Neural cell (in vitro differentiated cells): ENCODE data around the gene BCL11B. TPM values are rescaled to one million over a fixed set of nuclear protein-coding genes. Genes with fewer than 3 reads are reported as not detected.
A peak's percentile ranks its signal among the peaks of the same experiment; 100 is the strongest.

Experiments
- H2AFZ ChIP-seq: fragments of 200-600, 300-800 bp; sonication (generic), shearing (Covaris generic); 2 replicates; pipeline ENCODE4 v1.6.0; 2014; ENCODE audit warnings: low read depth, mild to moderate bottlenecking, antibody characterized with exemption, low read length, moderate library complexity
- H3F3A ChIP-seq: fragments of 200-600 bp; shearing (Covaris generic); 2 replicates; pipeline ENCODE4 v1.6.1; 2016; ENCODE audit warnings: mild to moderate bottlenecking, moderate library complexity, mixed read lengths, antibody characterized with exemption, low read length; ENCODE audit not compliant: insufficient read depth, poor library complexity, severe bottlenecking
- H3K27ac ChIP-seq: fragments of 200-600, 300-800 bp; sonication (generic), shearing (Covaris generic); 2 replicates; pipeline ENCODE4 v1.5.1; 2014; ENCODE audit warnings: mild to moderate bottlenecking, low read length, moderate library complexity
- H3K27me3 ChIP-seq: fragments of 300-800, 200-600 bp; sonication (generic), shearing (Covaris generic); 2 replicates; pipeline ENCODE4 v1.6.0; 2014; ENCODE audit warnings: mild to moderate bottlenecking, low read depth, low read length, moderate library complexity; ENCODE audit not compliant: insufficient read depth
- H3K36me3 ChIP-seq: fragments of 300-800, 200-600 bp; sonication (generic), shearing (Covaris generic); 2 replicates; pipeline ENCODE4 v1.5.1; 2014; ENCODE audit warnings: mild to moderate bottlenecking, antibody characterized with exemption, low read length, moderate library complexity; ENCODE audit not compliant: insufficient read depth
- H3K4me2 ChIP-seq: fragments of 300-800, 200-600 bp; sonication (generic), shearing (Covaris generic); 2 replicates; pipeline ENCODE4 v1.6.0; 2014; ENCODE audit warnings: mild to moderate bottlenecking, low read length
- H3K4me3 ChIP-seq: fragments of 300-800, 200-600 bp; sonication (generic), shearing (Covaris generic); 2 replicates; pipeline ENCODE4 v1.5.1; 2014; ENCODE audit warnings: mild to moderate bottlenecking, low read length, moderate library complexity
- H3K79me2 ChIP-seq: fragments of 200-600 bp; shearing (Covaris generic); replicated peaks from 2 replicates; pipeline ENCODE4 v1.6.0; 2014; ENCODE audit warnings: mild to moderate bottlenecking, low read length, moderate library complexity; ENCODE audit not compliant: insufficient read depth
- H3K9ac ChIP-seq: fragments of 300-800, 200-600 bp; sonication (generic), shearing (Covaris generic); 2 replicates; pipeline ENCODE4 v1.6.1; 2016; ENCODE audit warnings: mild to moderate bottlenecking, low read length, mixed read lengths
- H3K9me2 ChIP-seq: fragments of 200-600 bp; shearing (Covaris generic); 2 replicates; pipeline ENCODE4 v1.6.1; 2016; ENCODE audit warnings: mild to moderate bottlenecking, low read length, mixed read lengths; ENCODE audit not compliant: insufficient read depth
- H3K9me3 ChIP-seq: fragments of 200-600, 300-800 bp; sonication (generic), shearing (Covaris generic); 2 replicates; pipeline ENCODE4 v1.6.1; 2016; ENCODE audit warnings: mild to moderate bottlenecking, mixed run types, low read length, moderate library complexity, mixed read lengths
- H4K20me1 ChIP-seq: fragments of 200-600 bp; shearing (Covaris generic); 2 replicates; pipeline ENCODE4 v1.6.1; 2016; ENCODE audit warnings: mild to moderate bottlenecking, mixed run types; ENCODE audit not compliant: insufficient read depth
- EP300 ChIP-seq: fragments of 450-650 bp; conservative IDR thresholded peaks from 2 replicates; pipeline ENCODE4 v1.6.1; 2014; ENCODE audit warnings: antibody characterized with exemption, mild to moderate bottlenecking, moderate library complexity; ENCODE audit not compliant: poor library complexity, severe bottlenecking
- EZH2 ChIP-seq: fragments of 200-600, 300-800 bp; shearing (Covaris generic), sonication (generic); IDR thresholded peaks from 2 replicates; pipeline ENCODE4 v1.6.1; 2014; ENCODE audit warnings: antibody characterized with exemption, low read length, borderline replicate concordance, mild to moderate bottlenecking; ENCODE audit not compliant: insufficient read depth, poor library complexity, severe bottlenecking
- MXI1 ChIP-seq: fragments of 450-650 bp; conservative IDR thresholded peaks from 2 replicates; pipeline ENCODE4 v1.6.1; 2014; ENCODE audit warnings: antibody characterized with exemption, mild to moderate bottlenecking; ENCODE audit not compliant: poor library complexity, severe bottlenecking
- POLR2AphosphoS5 ChIP-seq: IDR thresholded peaks from 2 replicates; pipeline ENCODE4 v1.6.1; 2012
- RAD21 ChIP-seq: fragments of 450-650 bp; conservative IDR thresholded peaks from 2 replicates; pipeline ENCODE4 v1.6.1; 2014; ENCODE audit warnings: antibody characterized with exemption, mild to moderate bottlenecking, moderate library complexity
- SMC3 ChIP-seq: fragments of 450-650 bp; conservative IDR thresholded peaks from 2 replicates; pipeline ENCODE4 v1.6.1; 2014; ENCODE audit warnings: antibody characterized with exemption, mild to moderate bottlenecking, moderate library complexity; ENCODE audit not compliant: poor library complexity
- TAF1 ChIP-seq: IDR thresholded peaks from 2 replicates; pipeline ENCODE4 v1.6.1; 2012; ENCODE audit warnings: low read depth
- polyA plus RNA-seq: library from polyadenylated mRNA; depleted of rRNA; stranded (reverse); fragments of >200 nt; gene quantifications from 2 replicates; pipeline ENCODE4 v1.2.3, GENCODE V29; 2014
- TF ChIP-seq, protein P1 (sequence below): fragments of 450-650 bp; IDR thresholded peaks from 2 replicates; pipeline ENCODE4 v1.5.1; 2014; ENCODE audit warnings: antibody characterized with exemption, mild to moderate bottlenecking, moderate library complexity; ENCODE audit not compliant: poor library complexity, severe bottlenecking
- TF ChIP-seq, protein P2 (sequence below): IDR thresholded peaks from 2 replicates; pipeline ENCODE4 v1.6.1; 2012; ENCODE audit warnings: borderline replicate concordance

Gene BCL11B
- polyA plus RNA-seq, 1 donor from 2014 or later: 104 TPM

DNA sequence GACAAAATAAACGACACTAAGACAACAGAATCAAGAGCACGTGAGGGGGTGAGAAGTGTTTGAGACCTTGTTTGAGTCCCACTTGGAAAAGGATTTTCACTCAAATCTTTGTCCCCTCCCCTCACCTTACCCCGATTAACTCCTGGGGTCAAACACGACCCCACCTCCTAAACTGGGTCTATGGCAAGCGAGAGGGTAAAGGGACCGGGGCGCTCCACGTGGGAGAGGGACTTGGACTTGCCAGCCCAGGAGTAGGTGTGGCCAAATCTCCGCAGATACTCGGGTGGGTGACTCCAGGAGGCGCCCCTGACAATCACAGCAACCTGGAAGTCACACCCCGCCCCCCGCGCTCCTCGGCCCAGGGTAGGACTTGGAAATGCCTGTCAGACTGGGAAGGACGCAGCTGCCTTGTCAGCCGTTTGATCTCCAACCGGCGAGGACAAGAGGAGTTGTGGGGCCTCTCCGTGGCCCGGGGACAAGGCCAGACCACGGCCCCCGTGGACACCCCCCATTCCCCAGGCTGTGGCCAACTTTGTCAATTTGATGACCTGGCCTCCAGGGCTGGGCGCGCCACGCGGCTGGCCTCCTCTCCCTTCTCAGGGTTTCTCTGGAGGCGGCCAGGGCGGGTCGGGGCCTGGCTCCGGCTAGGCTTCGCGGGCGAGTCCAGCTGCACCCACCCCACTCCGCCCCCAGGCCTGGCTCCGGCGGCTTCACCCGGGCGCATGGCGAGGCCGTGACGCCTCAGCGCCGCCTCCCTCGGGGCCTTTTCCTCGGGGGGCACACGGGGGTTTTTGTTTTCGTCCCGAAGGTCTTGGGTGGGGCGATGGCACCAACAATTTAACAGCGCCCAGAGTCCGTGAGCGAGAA lies 1.1 kb upstream of the BCL11B start:
- Histone ChIP-seq H3K36me3 (no peaks in the 10 kb centered on the region), H3K27ac (peak overlapping the region; percentile 98), H3K4me3 (peak overlapping the region; percentile 91), H3K9me2 (no peaks in the 10 kb centered on the region), H3K79me2 (peaks cover 33% of the 10 kb centered on the region), H3K27me3 (peaks cover 15% of the 10 kb centered on the region), H3K4me2 (peak overlapping the region; percentile 94), H3K9me3 (no peaks in the 10 kb centered on the region), H2AFZ (no peak overlapping the region), H3F3A (peaks cover 9% of the 10 kb centered on the region), H3K9ac (peak overlapping the region; percentile 98), H4K20me1 (no peaks in the 10 kb centered on the region)
- TF ChIP-seq POLR2AphosphoS5 (peak; percentile 25), MXI1 (peak; percentile 24)
- TF ChIP-seq, protein P1, sequence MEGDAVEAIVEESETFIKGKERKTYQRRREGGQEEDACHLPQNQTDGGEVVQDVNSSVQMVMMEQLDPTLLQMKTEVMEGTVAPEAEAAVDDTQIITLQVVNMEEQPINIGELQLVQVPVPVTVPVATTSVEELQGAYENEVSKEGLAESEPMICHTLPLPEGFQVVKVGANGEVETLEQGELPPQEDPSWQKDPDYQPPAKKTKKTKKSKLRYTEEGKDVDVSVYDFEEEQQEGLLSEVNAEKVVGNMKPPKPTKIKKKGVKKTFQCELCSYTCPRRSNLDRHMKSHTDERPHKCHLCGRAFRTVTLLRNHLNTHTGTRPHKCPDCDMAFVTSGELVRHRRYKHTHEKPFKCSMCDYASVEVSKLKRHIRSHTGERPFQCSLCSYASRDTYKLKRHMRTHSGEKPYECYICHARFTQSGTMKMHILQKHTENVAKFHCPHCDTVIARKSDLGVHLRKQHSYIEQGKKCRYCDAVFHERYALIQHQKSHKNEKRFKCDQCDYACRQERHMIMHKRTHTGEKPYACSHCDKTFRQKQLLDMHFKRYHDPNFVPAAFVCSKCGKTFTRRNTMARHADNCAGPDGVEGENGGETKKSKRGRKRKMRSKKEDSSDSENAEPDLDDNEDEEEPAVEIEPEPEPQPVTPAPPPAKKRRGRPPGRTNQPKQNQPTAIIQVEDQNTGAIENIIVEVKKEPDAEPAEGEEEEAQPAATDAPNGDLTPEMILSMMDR: no peak

DNA sequence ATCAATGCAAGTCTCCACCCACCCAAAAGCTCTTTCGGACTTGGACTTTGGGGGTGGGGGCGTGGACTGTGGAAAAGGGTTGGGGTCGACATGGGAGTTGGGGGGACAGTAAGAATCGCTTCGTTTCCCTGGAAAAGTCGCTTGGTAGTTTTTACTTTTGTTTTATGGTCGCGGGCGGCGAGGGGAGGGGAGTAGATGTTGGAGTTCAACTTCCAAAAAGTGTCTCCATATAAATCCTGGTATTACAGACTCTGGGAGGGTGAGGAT lies 568 bp upstream of the BCL11B start:
- H3K4me3 ChIP-seq: peak overlapping the region; percentile 91
- H4K20me1 ChIP-seq: no peaks in the 10 kb centered on the region
- peak overlapping the region; percentile 94 for H3K4me2 ChIP-seq
- H3K9ac ChIP-seq: peak overlapping the region; percentile 98
- H3K9me2 ChIP-seq: no peaks in the 10 kb centered on the region
- TF ChIP-seq EP300 (no peak), TAF1 (no peak), SMC3 (no peak), RAD21 (no peak), POLR2AphosphoS5 (no peak), EZH2 (no peak), MXI1 (no peak)
- TF ChIP-seq, protein P1: no peak
- TF ChIP-seq, protein P2, sequence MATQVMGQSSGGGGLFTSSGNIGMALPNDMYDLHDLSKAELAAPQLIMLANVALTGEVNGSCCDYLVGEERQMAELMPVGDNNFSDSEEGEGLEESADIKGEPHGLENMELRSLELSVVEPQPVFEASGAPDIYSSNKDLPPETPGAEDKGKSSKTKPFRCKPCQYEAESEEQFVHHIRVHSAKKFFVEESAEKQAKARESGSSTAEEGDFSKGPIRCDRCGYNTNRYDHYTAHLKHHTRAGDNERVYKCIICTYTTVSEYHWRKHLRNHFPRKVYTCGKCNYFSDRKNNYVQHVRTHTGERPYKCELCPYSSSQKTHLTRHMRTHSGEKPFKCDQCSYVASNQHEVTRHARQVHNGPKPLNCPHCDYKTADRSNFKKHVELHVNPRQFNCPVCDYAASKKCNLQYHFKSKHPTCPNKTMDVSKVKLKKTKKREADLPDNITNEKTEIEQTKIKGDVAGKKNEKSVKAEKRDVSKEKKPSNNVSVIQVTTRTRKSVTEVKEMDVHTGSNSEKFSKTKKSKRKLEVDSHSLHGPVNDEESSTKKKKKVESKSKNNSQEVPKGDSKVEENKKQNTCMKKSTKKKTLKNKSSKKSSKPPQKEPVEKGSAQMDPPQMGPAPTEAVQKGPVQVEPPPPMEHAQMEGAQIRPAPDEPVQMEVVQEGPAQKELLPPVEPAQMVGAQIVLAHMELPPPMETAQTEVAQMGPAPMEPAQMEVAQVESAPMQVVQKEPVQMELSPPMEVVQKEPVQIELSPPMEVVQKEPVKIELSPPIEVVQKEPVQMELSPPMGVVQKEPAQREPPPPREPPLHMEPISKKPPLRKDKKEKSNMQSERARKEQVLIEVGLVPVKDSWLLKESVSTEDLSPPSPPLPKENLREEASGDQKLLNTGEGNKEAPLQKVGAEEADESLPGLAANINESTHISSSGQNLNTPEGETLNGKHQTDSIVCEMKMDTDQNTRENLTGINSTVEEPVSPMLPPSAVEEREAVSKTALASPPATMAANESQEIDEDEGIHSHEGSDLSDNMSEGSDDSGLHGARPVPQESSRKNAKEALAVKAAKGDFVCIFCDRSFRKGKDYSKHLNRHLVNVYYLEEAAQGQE: no peak
- peaks cover 9% of the 10 kb centered on the region for H3F3A ChIP-seq
- peak overlapping the region; percentile 98 for H3K27ac ChIP-seq
- H3K79me2 ChIP-seq: peaks cover 39% of the 10 kb centered on the region
- H2AFZ ChIP-seq: no peak overlapping the region
- H3K36me3 ChIP-seq: no peaks in the 10 kb centered on the region
- H3K9me3 ChIP-seq: no peaks in the 10 kb centered on the region
- H3K27me3 ChIP-seq: peaks cover 15% of the 10 kb centered on the region
